GM15510 (cell line): Measurements from ENCODE around the gene GPRIN1.

Experiments used
- POLR2A ChIP-seq: IDR thresholded peaks from 3 replicates; pipeline ENCODE4 v1.6.1; 2011; ENCODE audit warnings: borderline replicate concordance; ENCODE audit not compliant: insufficient read length; ENCODE audit errors: extremely low read depth

Gene GPRIN1

DNA sequence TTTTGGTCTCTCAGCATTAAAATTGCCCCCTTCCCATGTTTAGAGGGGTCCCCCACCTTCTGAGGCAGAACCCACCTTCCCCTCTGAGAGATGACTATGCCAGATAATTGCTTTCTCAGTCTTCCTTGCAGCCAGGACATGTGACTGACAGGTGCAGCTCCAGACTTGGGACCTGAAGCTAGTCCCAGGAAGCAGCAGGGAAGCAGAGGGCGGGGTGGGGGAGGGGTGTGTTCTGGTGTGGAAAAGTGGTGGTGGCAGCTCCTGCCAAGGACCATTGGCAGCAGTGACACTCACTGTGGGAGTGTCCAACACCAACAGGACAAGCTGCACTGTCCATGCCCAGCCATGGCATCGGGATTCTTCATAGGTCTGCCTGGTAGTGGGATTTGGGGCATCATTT, 22.8 kb upstream of the GPRIN1 start:
- TF ChIP-seq POLR2A: no peak

DNA sequence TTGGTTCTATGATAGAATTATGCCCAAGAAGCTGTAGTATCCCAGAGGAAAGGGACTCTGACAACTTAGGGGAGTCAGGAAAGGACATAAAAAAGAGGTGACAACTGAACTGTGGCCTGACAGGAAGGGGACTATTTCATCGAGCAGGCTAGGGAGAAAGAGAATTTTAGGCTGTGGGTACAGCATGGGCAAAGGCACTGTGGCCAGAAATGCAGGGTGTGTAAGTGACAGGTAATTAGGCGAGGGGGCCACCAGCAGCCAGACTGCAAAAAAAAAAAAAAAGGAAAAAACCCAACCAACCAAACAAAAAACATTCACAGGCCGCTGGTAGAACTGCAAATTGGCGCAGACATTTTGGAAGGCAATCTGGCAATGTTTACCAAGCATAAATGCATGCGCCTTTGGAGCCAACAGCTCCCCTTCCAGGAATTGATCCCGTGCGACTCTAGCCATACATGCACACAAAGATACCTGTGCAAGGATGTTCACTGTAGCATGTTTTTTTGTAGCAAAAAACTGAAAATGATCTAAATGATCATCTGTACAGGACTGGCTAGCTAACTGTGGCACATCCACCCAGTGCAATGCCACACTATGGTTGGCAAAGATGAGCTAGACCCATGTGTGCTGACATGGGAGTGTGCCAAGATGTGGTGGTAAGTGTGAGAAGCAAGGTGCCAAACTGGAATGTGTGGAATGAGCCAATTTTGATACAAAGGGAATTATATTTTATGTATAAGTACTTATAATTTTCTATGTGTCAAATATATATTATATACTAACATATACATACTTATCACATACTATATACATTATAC, 21.6 kb upstream of the GPRIN1 start:
- no peak for TF ChIP-seq POLR2A

DNA sequence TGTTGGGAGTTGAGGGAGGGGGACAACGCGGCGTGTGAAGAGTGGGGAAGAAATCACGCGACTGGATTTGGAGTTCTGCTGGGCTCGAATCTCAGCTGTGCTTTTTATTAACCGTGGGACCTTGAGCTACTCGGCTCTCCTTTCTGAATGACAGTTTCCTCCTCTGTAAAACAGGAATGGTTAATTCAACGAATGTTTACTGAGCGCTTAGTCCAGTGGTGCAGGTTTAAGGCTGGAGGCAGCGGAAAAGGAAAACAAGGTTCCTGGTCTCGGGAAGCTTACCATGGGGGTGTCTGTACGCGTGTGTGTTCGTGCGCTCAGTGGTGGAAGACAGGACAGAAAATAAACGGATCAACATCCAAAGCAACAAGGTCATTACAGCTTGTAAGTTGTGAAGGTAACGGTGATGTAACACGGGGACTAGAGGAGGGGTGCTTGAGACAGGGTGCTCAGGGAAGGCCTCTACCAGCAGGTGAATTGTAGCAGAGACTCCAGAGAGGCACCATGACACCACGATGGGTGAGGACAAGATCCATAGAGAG, 20.8 kb upstream of the GPRIN1 start:
- TF ChIP-seq POLR2A: no peak

DNA sequence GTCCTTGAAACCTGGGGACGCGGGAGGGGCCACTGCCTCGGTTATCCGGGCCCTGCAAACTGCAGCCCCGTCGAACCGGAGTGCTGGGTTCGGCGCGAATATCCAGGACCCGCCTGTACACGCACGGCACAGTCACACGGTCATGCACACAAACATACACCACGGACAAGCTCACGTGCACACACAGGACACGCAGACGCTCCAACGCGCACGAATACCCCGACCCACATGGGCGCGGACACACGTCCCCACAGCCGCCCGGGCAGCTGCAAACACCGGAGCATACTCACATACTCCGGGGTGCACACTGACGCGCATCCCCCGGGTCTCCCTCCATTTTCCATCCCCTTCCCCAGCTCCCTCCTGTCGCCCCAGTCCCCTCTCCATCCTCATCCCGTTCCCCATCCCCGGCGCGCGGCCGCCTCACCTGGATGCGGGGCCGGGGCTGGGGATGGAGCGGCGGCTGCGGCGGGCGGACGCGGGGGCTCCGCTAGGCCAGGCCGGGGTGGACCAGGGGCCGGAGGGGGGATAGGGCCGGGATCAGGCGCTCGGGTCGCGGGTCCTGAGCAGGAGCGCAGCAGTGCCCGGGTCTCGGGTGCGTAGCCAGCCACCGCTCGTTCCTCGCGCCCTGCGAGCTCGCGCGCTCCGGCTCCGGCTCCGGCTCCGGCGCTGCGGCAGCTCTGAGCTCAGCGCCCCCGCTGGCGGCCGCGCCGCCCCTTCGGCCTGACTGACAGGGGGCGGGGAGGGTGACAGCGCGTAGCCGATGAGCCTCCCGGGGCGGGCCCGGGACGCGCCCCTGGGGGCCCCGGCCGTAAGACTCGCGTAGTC, 20.1 kb upstream of the GPRIN1 start, which contains the start of the genes EIF4E1B and SNCB:
Gene EIF4E1B (plus strand): TSS at position 823 of the 828 bp plus-strand sequence. CDS start 12,113 bp downstream, outside the sequence.
Gene SNCB (minus strand): TSS at position 682 of the 828 bp plus-strand sequence. CDS start 880 bp downstream, outside the sequence.
- no peak for TF ChIP-seq POLR2A

DNA sequence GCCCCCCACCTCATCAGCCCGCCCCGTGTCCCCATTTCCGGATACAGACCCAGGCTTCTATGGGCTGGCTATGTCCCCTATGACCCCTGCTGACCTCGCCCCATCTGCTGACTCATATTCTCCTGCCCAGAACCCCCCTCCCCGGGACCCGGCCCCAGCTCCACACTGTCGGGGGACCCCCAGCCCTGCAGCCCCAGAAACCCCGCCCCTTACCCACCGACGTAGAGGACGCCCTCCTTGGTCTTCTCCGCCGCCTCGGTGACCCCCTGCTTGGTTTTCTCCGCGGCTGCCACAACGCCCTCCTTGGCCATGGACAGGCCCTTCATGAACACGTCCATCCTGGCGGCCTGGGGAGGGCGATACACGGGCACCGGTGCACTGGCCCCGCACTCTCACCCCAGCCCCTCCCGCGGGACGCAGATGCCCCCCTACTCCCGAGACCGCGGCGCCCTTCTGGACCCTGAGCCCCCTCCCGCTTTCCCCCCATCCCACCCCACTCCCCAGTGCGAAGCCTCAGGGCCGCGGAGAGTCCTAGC, 19.4 kb upstream of the GPRIN1 start:
- no peak for TF ChIP-seq POLR2A

DNA sequence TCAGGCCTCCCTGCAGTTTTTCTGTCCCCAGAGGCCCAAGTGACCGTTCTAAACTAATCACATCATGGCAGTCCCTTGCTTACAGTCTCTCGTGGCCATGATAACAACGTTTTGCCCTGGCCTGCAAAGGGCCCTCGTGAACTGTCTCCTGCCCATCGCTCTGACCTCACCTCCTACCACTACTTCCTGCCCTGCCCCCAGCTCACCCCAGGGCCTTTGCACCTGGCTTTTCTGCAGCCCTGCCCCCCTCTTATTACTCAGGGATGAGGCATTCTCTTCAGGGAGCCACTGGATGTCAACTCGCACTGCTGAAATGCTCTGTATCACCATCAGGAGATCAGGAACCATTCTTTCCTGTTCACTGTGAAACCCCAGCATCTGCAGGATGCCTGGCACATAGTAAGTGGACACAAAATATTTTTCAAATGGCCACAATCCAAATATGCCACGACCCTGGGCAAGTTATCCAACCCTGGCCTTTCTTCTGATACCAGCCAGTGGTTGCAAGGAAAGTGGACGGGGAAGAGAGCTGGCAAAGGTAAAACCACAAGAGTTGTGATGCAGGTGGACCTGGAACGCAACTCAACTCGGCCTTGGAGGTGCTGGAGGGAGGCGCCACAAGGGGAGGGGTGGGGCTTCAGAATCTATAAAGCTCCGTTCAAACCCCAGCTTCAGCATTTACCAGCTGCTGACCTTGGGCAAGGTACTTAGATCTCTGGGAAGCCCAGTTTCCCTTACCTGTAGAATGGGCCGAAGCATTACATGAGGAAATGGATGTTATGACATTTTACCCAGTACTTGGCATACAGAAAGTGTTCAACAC, 18.7 kb upstream of the GPRIN1 start:
- no peak for TF ChIP-seq POLR2A

DNA sequence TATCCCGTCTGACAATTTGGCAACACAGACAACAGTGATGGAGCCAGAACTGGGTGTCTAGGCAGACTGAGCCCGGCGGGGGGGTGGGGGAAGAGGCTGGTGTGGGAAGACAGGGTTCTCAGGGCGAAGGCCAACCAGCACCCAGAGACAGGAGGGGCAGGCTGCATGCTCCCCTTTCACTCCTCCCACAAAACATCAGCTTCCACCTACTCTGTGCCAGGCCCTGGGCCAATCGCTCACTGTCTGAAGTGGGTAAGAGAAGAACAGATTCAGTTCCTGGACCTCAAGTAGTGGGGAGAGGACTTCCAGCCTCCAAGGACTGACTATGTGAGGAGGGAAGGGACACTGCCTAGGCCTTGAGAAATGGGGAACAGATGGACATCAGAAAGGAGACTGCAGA, 17.6 kb upstream of the GPRIN1 start:
- no peak for TF ChIP-seq POLR2A

DNA sequence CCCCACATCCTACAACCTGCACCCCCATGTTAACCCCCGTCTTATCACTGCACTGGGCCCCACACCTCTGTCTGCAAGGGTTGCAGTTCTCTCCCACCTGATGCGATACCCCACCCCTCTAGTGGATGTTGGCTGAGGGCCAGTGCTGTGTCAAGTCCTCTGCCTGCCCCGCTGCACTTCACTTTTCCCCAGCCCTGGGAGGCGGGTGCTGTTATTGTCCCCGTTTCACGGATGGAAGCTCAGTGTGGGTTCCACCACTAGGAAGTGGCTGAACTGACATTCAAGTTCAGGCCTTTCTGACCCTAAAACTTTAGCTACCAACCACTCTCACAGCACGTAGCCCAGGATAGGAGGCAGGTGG, 16.9 kb upstream of the GPRIN1 start:
- no peak for TF ChIP-seq POLR2A

DNA sequence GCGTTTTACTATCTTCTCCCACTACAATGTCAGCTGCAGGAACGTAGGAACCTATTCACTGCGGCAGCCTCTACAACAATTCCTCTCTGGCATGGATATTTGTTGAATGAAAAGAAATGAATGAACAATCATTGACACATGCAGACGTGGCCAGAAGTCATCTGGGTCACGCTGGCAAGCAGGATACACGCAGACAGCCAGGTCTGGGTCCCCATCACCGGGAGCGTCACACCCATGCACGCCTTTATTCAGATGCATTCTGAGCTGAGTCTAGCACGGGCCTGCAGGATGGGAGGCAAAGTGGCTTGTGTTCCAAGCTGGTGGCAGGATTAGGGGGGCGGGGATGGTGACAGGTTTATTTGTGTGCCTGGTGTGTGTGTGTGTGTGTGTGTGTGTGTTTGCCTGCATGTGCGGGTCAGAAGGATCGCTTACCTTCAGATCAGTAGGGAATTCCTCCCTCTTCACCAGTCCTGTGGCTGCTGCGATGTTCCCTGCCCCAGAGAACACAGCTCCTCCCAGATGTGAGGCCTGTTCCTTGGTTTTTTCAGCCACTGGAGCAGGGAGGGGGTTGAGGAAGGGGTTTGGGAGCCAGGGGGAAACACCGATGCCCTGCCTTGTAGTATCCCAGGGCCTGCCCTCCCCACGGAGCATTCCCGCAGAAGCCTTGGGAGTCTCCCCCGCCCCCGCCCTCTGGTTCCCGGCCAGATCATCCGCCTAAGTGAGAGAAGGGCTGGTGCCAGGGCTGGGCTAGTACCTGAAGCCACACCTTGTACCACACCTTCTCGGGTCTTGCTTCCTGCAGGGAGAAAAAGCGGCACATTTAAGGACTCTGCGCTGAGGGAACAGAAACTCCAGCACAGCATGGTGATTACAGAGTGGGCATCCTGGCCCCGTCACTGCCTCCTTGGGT, 16.3 kb upstream of the GPRIN1 start:
- TF ChIP-seq POLR2A: no peak

DNA sequence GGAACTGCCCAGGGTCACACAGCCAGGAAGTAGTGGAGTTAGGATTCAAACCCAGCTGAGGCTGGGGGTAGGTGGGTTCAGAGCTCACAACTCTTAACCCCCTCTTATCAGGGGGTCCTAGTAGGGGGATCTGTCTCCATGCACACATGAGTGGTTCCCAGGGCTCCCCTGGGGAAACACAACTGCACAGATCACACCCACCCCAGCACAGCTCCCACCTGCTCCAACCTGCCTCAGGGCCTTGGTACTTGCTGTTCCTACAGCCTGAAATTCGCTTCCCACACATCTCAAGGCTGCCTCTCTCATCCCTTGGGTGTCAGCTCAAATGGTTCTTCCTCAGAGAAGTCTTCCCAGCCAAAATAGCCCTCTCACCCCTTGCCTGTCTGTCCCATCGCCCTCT, 15.6 kb upstream of the GPRIN1 start:
- no peak for TF ChIP-seq POLR2A

DNA sequence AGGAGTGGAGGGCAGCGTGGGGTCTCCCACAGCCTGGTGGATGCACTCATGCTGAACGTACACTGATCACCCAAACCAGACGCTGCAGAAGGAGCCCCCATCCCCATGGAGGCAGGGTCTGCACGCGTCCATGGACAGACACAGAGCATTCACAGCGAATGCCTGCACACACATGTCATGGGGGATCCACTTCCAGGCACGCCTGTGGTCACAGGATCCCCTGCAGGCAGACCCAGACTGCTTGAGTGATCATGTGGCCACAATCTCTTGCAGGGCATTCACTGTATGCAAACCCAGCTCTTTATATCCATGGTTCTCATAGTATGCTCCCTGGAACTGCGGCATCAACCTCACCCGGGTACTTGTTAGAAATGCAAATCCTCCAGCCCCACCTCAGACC, 15.0 kb upstream of the GPRIN1 start:
- no peak for TF ChIP-seq POLR2A

DNA sequence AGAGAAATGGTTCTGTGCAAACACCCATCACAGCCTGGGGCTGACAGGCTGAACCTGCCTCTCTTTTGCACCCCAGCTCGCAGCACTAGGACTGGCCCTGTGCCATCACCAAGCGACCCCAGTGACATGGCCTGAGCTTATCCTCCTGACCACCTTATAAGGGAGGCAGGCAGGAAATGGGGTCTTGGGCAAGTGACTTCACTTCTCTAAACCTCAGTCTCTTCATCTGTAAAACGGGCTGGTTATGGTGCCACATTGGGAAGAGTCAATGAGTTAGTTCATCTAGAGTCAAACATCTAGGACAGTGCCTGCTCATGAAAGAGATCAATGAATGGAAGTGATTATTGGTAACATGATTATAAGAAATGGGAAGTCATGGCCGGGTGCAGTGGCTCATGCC, 14.2 kb upstream of the GPRIN1 start:
- TF ChIP-seq POLR2A: no peak

DNA sequence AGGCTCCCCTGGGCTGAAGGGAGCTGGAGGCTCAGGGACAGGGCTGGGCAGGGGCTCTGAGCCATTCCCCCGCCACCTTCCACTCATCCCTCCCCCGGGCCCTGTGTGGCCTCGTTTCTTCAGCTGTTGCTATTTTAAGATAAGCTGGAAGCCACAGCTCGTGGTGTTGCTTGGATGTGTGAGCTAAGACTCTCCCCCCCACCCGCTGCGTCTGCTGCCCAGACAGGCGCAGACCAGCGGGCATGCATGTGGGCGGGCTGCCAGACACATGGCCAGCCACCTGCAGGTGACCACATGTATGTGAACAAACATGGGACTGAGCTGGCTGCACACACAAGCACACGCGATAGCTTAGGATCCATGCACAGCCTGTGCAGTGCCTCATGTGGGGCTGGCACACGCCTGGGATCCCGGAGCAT, 11.7 kb upstream of the GPRIN1 start:
- no peak for TF ChIP-seq POLR2A
